HCT116 (cell line): ENCODE measurements around the gene TIAM1. TPM values are rescaled to one million over a fixed set of nuclear protein-coding genes. Genes with fewer than 3 reads are reported as not detected.

Experiments
- ATAC-seq: fragments of 200-7000 bp; cut with Tn5 transposase; 2 replicates; pipeline ENCODE4 v1.9.1; 2020; ENCODE audit warnings: mild to moderate bottlenecking, moderate library complexity
- BruUV-seq: library from RNA; stranded (reverse); fragments of 400-500 nt; replicated peaks from 2 replicates; lab custom pipeline; 2021; lab: Mats Ljungman, UMichigan
- CTCF ChIA-PET: fragments of 300-600 bp; sonication (Branson Sonifier 250); formaldehyde crosslinking; loops from one replicate; lab custom pipeline; 2021; ENCODE audit warnings: antibody characterized with exemption; lab: Charles Lee
- POLR2A ChIA-PET: fragments of 300-600, 350-600 bp; sonication (Branson Sonifier 250); formaldehyde crosslinking; loops from one replicate; lab custom pipeline; 2021; ENCODE audit warnings: antibody characterized with exemption; lab: Charles Lee
- RAD21 ChIA-PET, 2 experiments: fragments of 300-600 bp; sonication (Branson Sonifier 250); formaldehyde crosslinking; loops; one replicate each; lab custom pipeline; 2023; ENCODE audit warnings: low total read pairs in 2 of 2; ENCODE audit not compliant: uncharacterized antibody in 2 of 2, unreplicated experiment in 2 of 2, low non-redundant PET in 1 of 2; lab: Charles Lee
- DNase-seq: peaks from one replicate; pipeline ENCODE4 v3.0.0-alpha.2; 2010; ENCODE audit warnings: low read depth, low spot score
- H2AFZ ChIP-seq: fragments of 200-600 bp; shearing (Covaris generic), sonication (generic); 2 replicates; pipeline ENCODE4 v1.6.1; 2017; ENCODE audit warnings: low read depth, mixed run types, mixed read lengths, antibody characterized with exemption, low read length; ENCODE audit not compliant: poor library complexity, severe bottlenecking
- H3K27ac ChIP-seq: 2 replicates; pipeline ENCODE4 v1.5.1; 2012; ENCODE audit warnings: low read depth, low read length
- H3K27me3 ChIP-seq: fragments of 200-600 bp; sonication (generic); 2 replicates; pipeline ENCODE4 v1.6.1; 2016; ENCODE audit warnings: mixed run types, low read length, mixed read lengths; ENCODE audit not compliant: insufficient read depth
- H3K36me3 ChIP-seq, 2 experiments: fragments of 200-500 bp in 1 of 2; fragments of 200-600 bp in 1 of 2; sonication (Bioruptor generic) in 1 of 2; sonication (generic) in 1 of 2; 2 replicates each; pipeline versions ENCODE4 v1.5.1 to v1.6.1; 2014 to 2016; ENCODE audit warnings: low read length in 2 of 2, inconsistent platforms in 1 of 2, mixed read lengths in 1 of 2, mixed run types in 1 of 2; ENCODE audit not compliant: insufficient read depth in 2 of 2, control insufficient read depth in 1 of 2
- H3K4me1 ChIP-seq, 2 experiments: fragments of 200-600 bp in 1 of 2; sonication (generic) in 1 of 2; 2 replicates each; pipeline versions ENCODE4 v1.5.1 to v1.6.1; 2012 to 2017; ENCODE audit warnings: low read length in 2 of 2, inconsistent platforms in 1 of 2, mild to moderate bottlenecking in 1 of 2, mixed read lengths in 1 of 2, mixed run types in 1 of 2, moderate library complexity in 1 of 2; ENCODE audit not compliant: insufficient read depth in 2 of 2, control insufficient read depth in 1 of 2
- H3K4me2 ChIP-seq: fragments of 200-600 bp; sonication (generic); 2 replicates; pipeline ENCODE4 v1.6.1; 2017; ENCODE audit warnings: mixed run types, low read length, mixed read lengths
- H3K4me3 ChIP-seq, 2 experiments: fragments of 200-600 bp in 1 of 2; sonication (generic) in 1 of 2; replicated peaks in 1 of 2; 2 replicates each; pipeline ENCODE4 v1.5.1; 2011 to 2016; ENCODE audit warnings: low read length in 2 of 2, control low read depth in 1 of 2, low read depth in 1 of 2, mild to moderate bottlenecking in 1 of 2, mixed read lengths in 1 of 2, mixed run types in 1 of 2
- H3K79me2 ChIP-seq: fragments of 200-600 bp; sonication (generic); 2 replicates; pipeline ENCODE4 v1.6.1; 2017; ENCODE audit warnings: mild to moderate bottlenecking, mixed run types, low read length, moderate library complexity, mixed read lengths; ENCODE audit not compliant: insufficient read depth
- H3K9ac ChIP-seq: fragments of 200-600 bp; sonication (generic); 2 replicates; pipeline ENCODE4 v1.6.1; 2016; ENCODE audit warnings: low read length, mixed read lengths
- H3K9me2 ChIP-seq: fragments of 200-600 bp; sonication (generic), shearing (Covaris generic); 2 replicates; pipeline ENCODE4 v1.6.1; 2017; ENCODE audit warnings: mixed run types, mild to moderate bottlenecking, moderate library complexity; ENCODE audit not compliant: insufficient read depth
- H3K9me3 ChIP-seq, 2 experiments: fragments of 200-500 bp in 1 of 2; fragments of 200-600 bp in 1 of 2; sonication (Bioruptor generic) in 1 of 2; sonication (generic) in 1 of 2; 2 replicates each; pipeline ENCODE4 v1.6.1; 2014 to 2017; ENCODE audit warnings: low read length in 2 of 2, mixed read lengths in 2 of 2, inconsistent platforms in 1 of 2, low read depth in 1 of 2, mild to moderate bottlenecking in 1 of 2, mixed run types in 1 of 2, moderate library complexity in 1 of 2; ENCODE audit not compliant: control insufficient read depth in 1 of 2, insufficient read depth in 1 of 2
- H4K20me1 ChIP-seq: fragments of 200-600 bp; sonication (generic), shearing (Covaris generic); 2 replicates; pipeline ENCODE4 v1.6.1; 2017; ENCODE audit warnings: mixed run types, mild to moderate bottlenecking, moderate library complexity; ENCODE audit not compliant: insufficient read depth
- ATF3 ChIP-seq: IDR thresholded peaks from 2 replicates; pipeline ENCODE4 v1.6.1; 2012
- CBX3 ChIP-seq: IDR thresholded peaks from 2 replicates; pipeline ENCODE4 v1.6.1; 2012; ENCODE audit warnings: low read depth
- ELF1 ChIP-seq: IDR thresholded peaks from 2 replicates; pipeline ENCODE4 v1.6.1; 2012; ENCODE audit warnings: low read depth, borderline replicate concordance
- FOSL1 ChIP-seq: IDR thresholded peaks from 2 replicates; pipeline ENCODE4 v1.6.1; 2012; ENCODE audit warnings: low read depth
- JUND ChIP-seq: IDR thresholded peaks from 2 replicates; pipeline ENCODE4 v1.6.1; 2012
- POLR2A ChIP-seq: IDR thresholded peaks from 2 replicates; pipeline ENCODE4 v1.7.0; 2011; ENCODE audit warnings: borderline replicate concordance; ENCODE audit not compliant: insufficient read depth, insufficient read length; ENCODE audit errors: extremely low read depth
- SIN3A ChIP-seq: IDR thresholded peaks from 2 replicates; pipeline ENCODE4 v1.6.1; 2012; ENCODE audit warnings: low read depth
- SP1 ChIP-seq: IDR thresholded peaks from 2 replicates; pipeline ENCODE4 v1.6.1; 2012; ENCODE audit warnings: low read depth
- TCF7L2 ChIP-seq: IDR thresholded peaks from 2 replicates; pipeline ENCODE4 v1.7.0; 2011; ENCODE audit warnings: borderline replicate concordance, inconsistent platforms; ENCODE audit not compliant: insufficient read depth, insufficient read length; ENCODE audit errors: extremely low read depth
- ZFX ChIP-seq: fragments of 450-650 bp; IDR thresholded peaks from 2 replicates; pipeline ENCODE4 v1.6.1; 2017
- ZNF274 ChIP-seq: fragments of 200-500 bp; sonication (Bioruptor generic); IDR thresholded peaks from 2 replicates; pipeline ENCODE4 v1.6.1; 2014; ENCODE audit warnings: mild to moderate bottlenecking, low read depth, low read length, inconsistent platforms
- intact Hi-C: fragments of 100-400 bp; cut with micrococcal nuclease; formaldehyde crosslinking; loops from 2 replicates; pipeline ENCODE4 v1.10.0; 2022
- total RNA-seq: library from RNA; stranded (reverse); gene quantifications from one replicate; pipeline ENCODE4 v1.2.1, GENCODE V29; 2021; ENCODE audit not compliant: unreplicated experiment
- TF ChIP-seq, protein P1 (sequence below): IDR thresholded peaks from 2 replicates; pipeline ENCODE4 v1.6.1; 2011; ENCODE audit warnings: mild to moderate bottlenecking, low read length, moderate library complexity; ENCODE audit not compliant: insufficient replicate concordance; ENCODE audit errors: extremely low read depth
- TF ChIP-seq, protein P2 (sequence below), 3 experiments: fragments of 200-600 bp in 1 of 3; sonication (generic) in 1 of 3; IDR thresholded peaks in 2 of 3; conservative IDR thresholded peaks in 1 of 3; 2 replicates each; pipeline ENCODE4 v1.5.1; 2012 to 2017; ENCODE audit warnings: low read depth in 2 of 3, low read length in 2 of 3, antibody characterized with exemption in 1 of 3, borderline replicate concordance in 1 of 3, control low read depth in 1 of 3, mild to moderate bottlenecking in 1 of 3, mixed read lengths in 1 of 3, mixed run types in 1 of 3, moderate library complexity in 1 of 3; ENCODE audit not compliant: insufficient read depth in 1 of 3

TIAM1 gene
- total RNA-seq, 1 experiment from 2014 or later: 47.8 TPM

GRCh38 chr21:31340514-31340913 lies 3.5 kb downstream of the TIAM1 start:
- H3K4me1 ChIP-seq: peaks cover 34 to 43% of the 10 kb centered on the region in 2 experiments
- H3K27me3 ChIP-seq: no peaks in the 10 kb centered on the region
- H3K9ac ChIP-seq: no peak overlapping the region
- TF ChIP-seq SIN3A: no peak
- no peak for TF ChIP-seq TCF7L2
- no peak for TF ChIP-seq SP1
- no peak for TF ChIP-seq CBX3
- no peak for TF ChIP-seq ZFX
- TF ChIP-seq JUND: no peak
- TF ChIP-seq, protein P1, sequence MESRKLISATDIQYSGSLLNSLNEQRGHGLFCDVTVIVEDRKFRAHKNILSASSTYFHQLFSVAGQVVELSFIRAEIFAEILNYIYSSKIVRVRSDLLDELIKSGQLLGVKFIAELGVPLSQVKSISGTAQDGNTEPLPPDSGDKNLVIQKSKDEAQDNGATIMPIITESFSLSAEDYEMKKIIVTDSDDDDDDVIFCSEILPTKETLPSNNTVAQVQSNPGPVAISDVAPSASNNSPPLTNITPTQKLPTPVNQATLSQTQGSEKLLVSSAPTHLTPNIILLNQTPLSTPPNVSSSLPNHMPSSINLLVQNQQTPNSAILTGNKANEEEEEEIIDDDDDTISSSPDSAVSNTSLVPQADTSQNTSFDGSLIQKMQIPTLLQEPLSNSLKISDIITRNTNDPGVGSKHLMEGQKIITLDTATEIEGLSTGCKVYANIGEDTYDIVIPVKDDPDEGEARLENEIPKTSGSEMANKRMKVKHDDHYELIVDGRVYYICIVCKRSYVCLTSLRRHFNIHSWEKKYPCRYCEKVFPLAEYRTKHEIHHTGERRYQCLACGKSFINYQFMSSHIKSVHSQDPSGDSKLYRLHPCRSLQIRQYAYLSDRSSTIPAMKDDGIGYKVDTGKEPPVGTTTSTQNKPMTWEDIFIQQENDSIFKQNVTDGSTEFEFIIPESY: no peak
- TF ChIP-seq POLR2A: no peak
- no peak for TF ChIP-seq ELF1
- no peak for TF ChIP-seq FOSL1
- TF ChIP-seq, protein P2, sequence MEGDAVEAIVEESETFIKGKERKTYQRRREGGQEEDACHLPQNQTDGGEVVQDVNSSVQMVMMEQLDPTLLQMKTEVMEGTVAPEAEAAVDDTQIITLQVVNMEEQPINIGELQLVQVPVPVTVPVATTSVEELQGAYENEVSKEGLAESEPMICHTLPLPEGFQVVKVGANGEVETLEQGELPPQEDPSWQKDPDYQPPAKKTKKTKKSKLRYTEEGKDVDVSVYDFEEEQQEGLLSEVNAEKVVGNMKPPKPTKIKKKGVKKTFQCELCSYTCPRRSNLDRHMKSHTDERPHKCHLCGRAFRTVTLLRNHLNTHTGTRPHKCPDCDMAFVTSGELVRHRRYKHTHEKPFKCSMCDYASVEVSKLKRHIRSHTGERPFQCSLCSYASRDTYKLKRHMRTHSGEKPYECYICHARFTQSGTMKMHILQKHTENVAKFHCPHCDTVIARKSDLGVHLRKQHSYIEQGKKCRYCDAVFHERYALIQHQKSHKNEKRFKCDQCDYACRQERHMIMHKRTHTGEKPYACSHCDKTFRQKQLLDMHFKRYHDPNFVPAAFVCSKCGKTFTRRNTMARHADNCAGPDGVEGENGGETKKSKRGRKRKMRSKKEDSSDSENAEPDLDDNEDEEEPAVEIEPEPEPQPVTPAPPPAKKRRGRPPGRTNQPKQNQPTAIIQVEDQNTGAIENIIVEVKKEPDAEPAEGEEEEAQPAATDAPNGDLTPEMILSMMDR (IDR thresholded peaks at IDR 0.05 in 2 of 3, conservative IDR thresholded peaks at IDR 0.05 in 1 of 3; ENCODE audit: borderline replicate concordance in 1 of 3, insufficient read depth in 1 of 3, low read depth in 2 of 3, low read length in 2 of 3): no peak
- TF ChIP-seq ZNF274: no peak
- TF ChIP-seq ATF3: no peak
- RAD21 ChIA-PET: no interaction called here
- H3K4me3 ChIP-seq: no peak overlapping the region
- no peak overlapping the region for H2AFZ ChIP-seq
- H3K79me2 ChIP-seq: peaks cover 7% of the 10 kb centered on the region; the same call in 1 of the 2 replicates
- no peak overlapping the region for H3K4me2 ChIP-seq
- no peak overlapping the region for H3K27ac ChIP-seq
- H4K20me1 ChIP-seq: no peaks in the 10 kb centered on the region
- no peak for DNase-seq
- no peak for ATAC-seq
- BruUV-seq: no TSS peak
- no peaks in the 10 kb centered on the region for H3K36me3 ChIP-seq
- intact Hi-C loops: loop anchor here (10.0 kb wide), 2 partner anchors 136 to 244 kb away; no protein-coding TSS in a partner anchor
- no peaks in the 10 kb centered on the region for H3K9me2 ChIP-seq
- POLR2A ChIA-PET: no interaction called here
- CTCF ChIA-PET: no interaction called here
- H3K9me3 ChIP-seq: no peaks in the 10 kb centered on the region
